H54 (cell line): ENCODE results near the gene PRRX2.

Experiments
- DNase-seq: peaks from one replicate; pipeline ENCODE4 v3.0.0; 2011; ENCODE audit warnings: low spot score, mixed read lengths; ENCODE audit not compliant: insufficient read length
- FAIRE-seq: peaks from 3 replicates; lab custom pipeline; 2011; peaks lifted over from hg19 to GRCh38; lab: Jason Lieb, UNC
- POLR2A ChIP-seq: IDR thresholded peaks from 2 replicates; pipeline ENCODE4 v1.6.1; 2011; ENCODE audit warnings: low read depth, mild to moderate bottlenecking, low read length

PRRX2 gene

DNA sequence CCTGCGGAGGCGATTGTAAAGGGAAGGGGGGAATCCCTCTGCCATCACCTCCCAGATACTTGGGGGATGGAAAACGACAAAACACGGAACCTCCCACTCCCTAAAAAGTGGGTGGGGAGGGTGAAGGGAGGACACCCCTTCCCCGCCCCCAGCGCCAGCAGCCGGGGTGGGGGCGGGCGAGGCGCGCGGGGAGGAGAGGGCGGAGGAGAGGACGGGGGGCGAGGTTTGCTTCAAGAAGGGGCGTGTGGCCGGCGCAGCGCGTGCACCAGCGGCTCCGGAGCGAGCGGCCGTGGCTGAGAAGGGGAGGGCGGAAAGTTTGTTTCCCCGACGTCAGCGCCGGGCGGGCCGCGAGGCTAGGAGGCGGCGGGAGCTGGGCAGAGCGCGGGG, at the start of gene PRRX2:
Gene PRRX2 (plus strand): TSS at position 259 of the 387 bp plus-strand sequence. CDS start 221 bp downstream, outside the sequence.
- no peak for DNase-seq
- no peak for FAIRE-seq
- no peak for TF ChIP-seq POLR2A

DNA sequence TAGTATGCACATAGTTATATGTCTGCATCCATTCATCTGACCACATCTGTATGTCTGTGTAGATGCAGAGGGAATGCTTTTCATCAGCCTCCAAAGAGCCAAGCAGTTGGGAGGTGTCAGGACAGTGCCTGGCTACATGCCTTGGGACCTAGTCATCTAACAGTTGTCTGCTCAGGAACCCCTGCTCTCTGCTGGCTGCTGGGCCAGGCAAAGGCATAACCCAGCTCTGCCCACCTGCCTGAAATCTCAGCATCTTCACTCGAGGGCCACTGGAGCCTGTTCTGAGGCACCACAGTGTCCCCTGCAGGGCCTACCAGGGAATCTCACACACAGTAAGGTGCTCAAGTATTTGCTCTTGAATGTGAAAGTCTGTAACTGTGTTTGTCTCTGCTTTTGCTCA, 48.3 kb upstream of the PRRX2 start:
- FAIRE-seq: peak; percentile 91
- no peak for TF ChIP-seq POLR2A

DNA sequence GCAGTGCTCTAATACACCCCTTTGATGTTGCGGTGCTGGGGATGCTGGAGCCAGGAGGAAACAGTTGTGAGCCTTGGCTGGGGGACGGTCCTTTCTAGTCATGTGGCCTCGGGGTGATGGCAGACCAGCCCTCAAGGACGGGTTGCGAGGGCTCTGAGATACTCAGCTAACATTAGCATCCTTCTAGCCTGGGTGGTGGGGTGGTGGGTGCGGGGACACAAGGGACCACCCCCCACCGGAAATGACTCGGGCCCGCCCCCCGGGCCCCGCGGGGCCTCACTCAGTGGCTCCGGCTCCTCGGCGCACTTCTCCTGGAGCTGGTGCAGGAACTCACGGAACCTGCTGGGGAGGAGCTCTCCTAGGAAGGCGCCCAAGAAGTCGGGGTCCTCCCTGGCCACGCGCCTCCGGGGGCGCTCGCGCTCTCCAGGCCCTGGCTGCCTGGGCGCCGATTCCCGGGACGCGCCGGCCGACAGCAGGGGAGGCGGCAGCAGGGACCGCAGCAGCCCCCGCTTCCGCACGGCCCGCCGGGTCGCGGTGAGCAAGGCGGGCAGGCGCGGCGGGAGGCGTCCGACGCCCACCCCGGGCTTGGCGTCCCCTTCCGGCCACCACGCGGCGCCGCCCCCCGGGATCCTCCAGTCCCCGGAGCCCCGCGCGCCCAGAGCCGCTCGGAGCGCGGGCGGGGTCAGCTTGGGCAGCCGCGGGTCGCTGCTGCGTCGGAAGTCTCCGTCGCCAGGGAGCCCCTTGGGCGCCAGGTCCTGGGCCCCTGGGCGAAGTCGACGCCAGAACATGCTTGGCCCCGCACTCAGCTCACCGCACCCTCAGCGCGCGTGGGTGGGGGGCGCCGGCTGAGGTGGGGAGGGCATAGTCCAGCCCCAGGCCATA, 45.4 kb upstream of the PRRX2 start:
- FAIRE-seq (no peak), DNase-seq (no peak)
- TF ChIP-seq POLR2A: no peak

More for the DNA sequence above, 48.3 kb upstream of the PRRX2 start:
- DNase-seq: peak; percentile 67

DNA sequence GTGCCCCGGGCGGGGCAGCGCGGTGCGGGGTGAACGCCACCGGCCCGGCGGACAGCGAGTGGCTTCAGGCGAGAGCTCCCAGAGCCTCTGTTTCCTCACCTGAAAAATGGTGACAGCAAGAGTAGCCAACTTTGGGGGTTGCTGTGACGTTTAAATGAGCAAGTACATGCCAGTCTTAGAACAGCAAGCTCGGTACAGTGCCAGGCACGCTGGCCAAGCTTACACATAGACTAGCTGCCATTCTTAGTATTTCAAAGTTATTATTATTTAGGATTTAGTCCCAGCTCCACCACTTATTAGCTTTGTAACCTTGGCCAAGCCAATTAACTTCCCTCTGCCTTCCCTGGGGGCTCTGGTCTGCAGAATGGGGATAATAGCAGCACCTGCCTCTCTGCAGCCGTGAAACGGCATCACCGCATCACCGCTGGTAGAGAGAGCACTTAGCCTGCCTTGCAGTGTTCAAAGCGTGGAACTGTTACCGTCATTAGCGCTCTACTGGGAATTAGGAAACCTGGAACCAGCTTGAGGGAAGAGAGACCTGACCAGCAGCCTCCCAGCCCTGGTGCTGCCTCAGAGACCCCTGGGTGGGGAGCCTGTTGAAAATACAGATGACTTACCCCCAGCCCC, 44.7 kb upstream of the PRRX2 start, which contains the start of gene C9orf50:
Gene C9orf50 (minus strand): TSS at position 433 of the 627 bp plus-strand sequence. CDS start 527 bp downstream, outside the sequence.
- no peak for TF ChIP-seq POLR2A
- no peak for FAIRE-seq
- DNase-seq: no peak

- DNase-seq: no peak
- TF ChIP-seq POLR2A: no peak
- no peak for FAIRE-seq
These were observed 42.1 kb upstream of the PRRX2 start for GRCh38 chr9:129623331-129623730.

DNA sequence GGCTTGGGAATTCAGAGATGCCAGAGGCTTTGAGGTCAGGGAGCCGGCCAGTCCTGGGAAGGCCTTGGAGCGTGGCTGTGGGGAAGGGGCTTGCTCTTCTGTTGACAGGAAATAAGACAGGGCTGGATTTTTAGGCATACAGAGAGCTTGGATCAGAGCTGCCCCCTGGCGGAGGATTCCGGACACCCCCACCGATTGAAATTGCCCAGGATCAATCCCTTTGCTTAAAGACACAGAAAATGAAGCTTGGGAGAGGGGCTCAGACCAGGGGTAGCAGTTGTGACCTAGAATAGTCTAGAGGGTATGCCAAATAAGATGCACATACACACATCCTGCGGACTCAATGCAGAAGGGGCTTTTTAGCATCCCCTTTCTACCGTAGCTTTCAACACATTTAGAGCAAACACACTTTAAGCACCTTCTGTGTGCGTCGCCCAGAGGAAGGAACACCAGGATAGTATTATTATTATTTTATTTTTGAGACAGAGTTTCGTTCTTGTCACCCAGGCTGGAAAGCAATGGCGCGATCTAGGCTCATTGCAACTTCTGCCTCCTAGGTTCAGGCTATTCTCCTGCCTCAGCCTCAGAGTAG, 41.2 kb upstream of the PRRX2 start:
- TF ChIP-seq POLR2A: no peak
- peak; percentile 45 for DNase-seq
- FAIRE-seq: no peak

- DNase-seq (no peak), FAIRE-seq (no peak)
- no peak for TF ChIP-seq POLR2A
These were observed 40.5 kb upstream of the PRRX2 start for GRCh38 chr9:129624947-129625346.

DNA sequence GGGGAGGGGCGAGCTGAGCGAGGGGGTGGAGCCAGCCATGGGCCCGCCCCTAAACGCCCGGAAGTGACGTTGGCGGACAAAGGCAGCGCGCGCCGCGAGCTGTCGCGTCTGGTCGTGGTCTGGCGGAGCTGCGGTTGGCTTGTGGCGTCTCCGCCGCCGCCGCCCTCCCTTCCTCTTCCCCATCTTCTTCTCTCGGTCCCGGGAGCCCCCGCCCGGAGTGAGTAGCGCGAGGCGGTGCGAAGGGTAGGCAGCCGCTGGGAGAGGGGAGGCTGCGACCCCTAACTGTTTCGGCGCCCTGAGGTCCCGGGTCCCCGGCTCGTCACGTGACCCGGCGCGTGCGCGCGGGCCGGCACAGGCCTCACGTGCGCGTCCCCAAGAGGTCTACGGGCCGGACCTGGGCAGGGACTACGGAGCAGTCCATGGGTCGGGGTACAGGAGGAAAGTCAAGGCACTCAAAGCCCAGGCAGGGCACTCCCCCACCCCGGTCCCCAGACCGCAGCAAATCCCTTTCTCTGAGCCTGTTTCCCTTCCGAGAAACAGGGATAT, 39.3 kb upstream of the PRRX2 start, which contains the start of gene NTMT1:
Gene NTMT1 (plus strand): TSS at position 85 of the 546 bp plus-strand sequence. CDS start 6,541 bp downstream, outside the sequence.
- DNase-seq: peak; percentile 63
- FAIRE-seq: no peak
- peak; percentile 83 for TF ChIP-seq POLR2A

DNA sequence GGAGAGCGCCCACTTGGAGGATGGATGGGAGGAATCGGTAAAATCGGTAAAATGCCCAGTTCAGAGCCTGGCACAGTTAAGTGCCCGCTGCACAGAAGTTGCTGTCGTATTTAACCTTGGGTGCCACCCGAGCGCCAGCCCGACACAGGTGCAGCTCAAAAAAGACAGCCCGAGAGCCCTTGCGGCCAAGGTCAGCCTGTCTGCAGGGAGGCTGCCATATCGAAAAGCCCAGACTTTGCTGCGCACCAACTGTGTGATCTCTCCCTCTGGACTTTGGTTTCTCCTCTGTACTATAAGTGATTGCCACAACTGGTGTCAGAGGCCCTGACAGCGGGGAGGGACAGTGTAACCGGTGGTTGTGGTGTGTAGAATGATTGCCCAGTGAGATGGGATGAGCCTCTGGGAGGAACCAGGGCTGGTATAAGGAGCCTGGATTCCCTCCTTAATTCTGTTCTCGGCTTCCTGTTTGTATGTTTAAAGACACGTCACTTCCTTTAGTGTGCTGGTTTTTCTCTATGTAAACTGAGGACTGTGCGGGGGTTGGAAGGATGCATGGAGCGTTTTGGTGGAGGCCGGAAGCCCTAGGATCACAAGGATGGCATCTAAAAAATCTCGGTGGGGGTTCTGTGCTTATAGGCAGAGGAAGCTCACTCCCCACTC, 38.7 kb upstream of the PRRX2 start:
- TF ChIP-seq POLR2A: peak; percentile 21; the same call in 1 of the 2 replicates
- DNase-seq (no peak), FAIRE-seq (no peak)

DNA sequence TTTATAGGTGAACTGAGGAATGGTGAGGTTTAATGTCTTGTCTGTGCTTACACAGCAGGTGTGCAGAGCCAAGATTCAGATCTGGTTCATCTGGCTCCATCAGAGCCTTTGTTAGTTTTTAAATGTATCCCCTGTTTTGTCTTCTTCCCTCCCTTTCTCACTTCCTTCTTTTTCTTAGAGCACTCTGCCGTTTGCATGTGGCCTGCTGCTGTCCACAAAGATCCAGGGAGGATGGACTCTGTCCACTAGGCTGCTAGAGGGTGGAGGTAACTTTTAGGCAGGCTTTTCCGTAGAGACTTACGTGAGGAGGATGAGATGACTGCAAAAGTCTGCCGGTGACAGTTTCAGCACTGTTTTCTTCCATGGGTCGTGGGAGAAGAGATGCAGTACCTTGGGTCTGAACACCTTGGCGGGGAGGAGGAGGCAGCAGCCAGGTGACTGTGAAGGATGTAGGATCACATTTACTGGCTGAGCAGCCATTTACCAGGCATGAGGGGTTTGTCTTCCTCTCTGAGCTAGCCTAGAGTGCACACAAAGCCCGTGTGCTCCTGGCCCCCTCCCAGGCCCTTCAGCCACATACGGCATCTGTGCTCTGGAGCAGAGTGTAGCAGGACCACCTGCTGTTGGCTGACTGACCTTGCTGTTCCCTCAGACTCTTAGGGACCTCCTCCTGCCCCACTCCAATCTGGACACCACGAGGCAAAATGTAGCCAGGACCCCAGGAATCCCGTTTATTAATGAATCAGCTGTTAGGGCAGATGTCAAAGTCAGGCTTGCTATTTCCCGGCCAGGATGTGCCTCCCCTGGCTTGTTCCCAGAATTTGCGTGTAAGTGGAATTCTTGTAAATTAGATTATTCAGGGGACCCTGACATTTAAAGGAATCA, 37.6 kb upstream of the PRRX2 start:
- no peak for DNase-seq
- FAIRE-seq: no peak
- TF ChIP-seq POLR2A: no peak

DNA sequence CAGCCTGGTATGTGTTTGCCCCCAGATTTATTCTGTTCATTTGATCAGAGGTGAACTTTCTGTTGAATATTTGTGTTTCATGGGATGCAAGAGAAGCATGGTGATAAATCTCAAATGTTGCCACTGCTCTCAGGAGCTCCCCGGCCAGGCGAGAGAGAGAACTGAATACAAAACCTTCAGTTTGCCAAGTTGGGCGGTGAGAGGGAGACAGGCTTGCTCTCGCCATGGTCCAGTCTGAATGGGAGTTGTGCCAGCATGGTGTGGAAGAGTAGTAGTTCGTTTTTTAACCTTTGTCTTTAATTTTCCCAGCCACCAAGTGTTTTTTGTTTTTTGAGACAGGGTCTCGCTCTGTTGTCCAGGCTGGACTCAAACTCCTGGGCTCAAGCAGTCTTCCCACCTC, 36.7 kb upstream of the PRRX2 start:
- FAIRE-seq (no peak), DNase-seq (no peak)
- TF ChIP-seq POLR2A: no peak

DNA sequence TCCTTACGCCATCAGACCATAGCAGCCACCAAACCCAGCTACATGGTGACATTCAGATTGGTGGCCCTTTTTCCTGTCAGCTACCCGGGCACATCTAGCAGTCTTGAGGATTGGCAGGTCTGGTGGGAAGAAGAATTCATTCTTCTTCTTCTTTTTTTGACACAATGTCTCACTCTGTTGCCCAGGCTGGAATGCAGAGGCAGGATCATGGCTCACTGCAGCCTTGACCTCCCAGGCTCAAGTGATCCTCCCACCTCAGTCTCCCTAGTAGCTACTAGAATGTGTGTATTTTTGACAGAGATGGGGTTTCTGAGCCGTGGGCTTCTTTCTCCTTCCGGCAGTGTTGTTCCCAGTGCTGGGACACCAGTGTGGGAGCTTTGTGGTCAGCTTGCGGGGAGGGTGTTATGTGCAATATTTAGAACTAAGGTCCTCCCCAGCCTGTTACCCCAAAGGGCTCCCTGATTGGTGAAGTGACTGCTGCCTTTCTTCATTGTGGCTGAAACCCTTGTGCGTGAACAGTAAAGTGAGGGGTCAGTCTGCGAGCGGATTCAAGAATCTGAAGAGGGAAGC, 36.1 kb upstream of the PRRX2 start:
- no peak for DNase-seq
- TF ChIP-seq POLR2A: no peak
- no peak for FAIRE-seq
